Measurements from ENCODE around the gene ORM2.

Gene ORM2

DNA sequence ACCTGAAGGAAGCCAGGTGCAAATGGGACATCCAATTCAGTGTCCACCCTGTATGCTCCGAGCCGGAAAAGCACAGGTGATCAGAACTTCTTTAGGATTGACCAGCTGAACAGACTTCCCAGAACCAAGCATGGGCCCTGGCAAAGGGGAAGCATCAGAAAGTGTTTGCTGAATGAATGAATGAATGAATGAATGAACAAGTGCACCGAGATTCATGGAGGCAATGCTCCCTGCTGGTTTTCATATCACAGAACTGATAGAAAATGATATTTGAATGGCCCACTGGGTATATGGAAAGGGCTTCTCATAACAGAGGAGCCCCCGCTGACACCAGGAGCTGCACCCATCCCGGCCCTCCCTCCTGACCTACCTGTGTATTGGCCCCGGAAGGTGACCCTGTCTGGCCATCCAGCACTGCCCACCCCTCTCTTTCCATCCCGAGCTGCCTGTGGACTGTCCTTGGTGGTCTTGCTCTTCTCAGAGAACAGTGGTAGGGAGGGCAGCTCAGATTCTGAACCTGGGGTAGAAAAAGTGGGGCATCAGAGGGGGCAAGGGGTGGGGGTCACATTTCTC is 15.9 kb downstream of the ORM2 start:
- Histone ChIP-seq H2AFZ (ENCODE audit: low read length) (no peak overlapping the region), H4K20me1 (ENCODE audit: insufficient read depth, low read length, poor library complexity, severe bottlenecking) (peaks cover 7% of the 10 kb centered on the region), H3K36me3 (ENCODE audit: insufficient read depth, low read length) (peaks cover 85% of the 10 kb centered on the region; the same call in 1 of the 2 replicates), H3K4me2 (ENCODE audit: low read depth, low read length, poor library complexity, severe bottlenecking) (no peak overlapping the region), H3K9ac (ENCODE audit: low read depth, low read length, poor library complexity, severe bottlenecking) (no peak overlapping the region), H3F3A (ENCODE audit: low read depth) (0 out of 2 replicates have a peak, but pooled peaks cover 4% of the 10 kb centered on the region), H3K9me3 (ENCODE audit: insufficient read depth, low read depth, low read length) (no peaks in the 10 kb centered on the region), H3K79me2 (ENCODE audit: insufficient read depth, low read length) (no peaks in the 10 kb centered on the region), H3K9me2 (replicated peaks; ENCODE audit: low read depth, low read length) (no peaks in the 10 kb centered on the region), H3K4me1 (ENCODE audit: insufficient read depth, low read length, poor library complexity, severe bottlenecking) (peaks cover 19% of the 10 kb centered on the region), H3K27me3 (ENCODE audit: insufficient read depth, low read length, poor library complexity, severe bottlenecking) (no peaks in the 10 kb centered on the region), H3K4me3 (ENCODE audit: low read length, poor library complexity, severe bottlenecking) (no peak overlapping the region)
- TF ChIP-seq EZH2phosphoT487 (IDR thresholded peaks at IDR 0.05; ENCODE audit: borderline replicate concordance) (no peak), CTCF (conservative IDR thresholded peaks at IDR 0.05; ENCODE audit: low read length) (no peak)

DNA sequence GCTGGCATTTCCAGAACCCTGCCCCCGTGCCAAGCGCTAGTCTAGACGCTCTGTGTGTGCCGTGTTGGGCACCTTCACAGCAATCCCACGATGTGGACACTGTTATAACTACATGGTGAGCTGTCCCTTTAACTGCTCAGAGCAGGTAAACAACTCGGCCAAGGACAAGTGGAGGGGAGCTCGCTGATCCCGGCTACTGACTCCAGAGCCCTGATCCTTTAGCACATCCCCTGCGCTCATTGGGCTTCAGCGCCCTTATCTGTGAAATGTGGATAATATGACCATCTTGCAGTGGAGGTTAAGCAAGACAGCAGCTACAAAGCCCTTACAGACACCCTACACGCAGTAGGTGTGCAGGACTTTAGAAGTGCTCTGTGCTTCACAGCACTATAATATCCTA is 16.5 kb downstream of the ORM2 start:
- Histone ChIP-seq H3K4me3 (ENCODE audit: low read length, poor library complexity, severe bottlenecking) (no peak overlapping the region), H4K20me1 (ENCODE audit: insufficient read depth, low read length, poor library complexity, severe bottlenecking) (peaks cover 7% of the 10 kb centered on the region)

GRCh38 chr9:114347675-114348074 is 18.0 kb downstream of the ORM2 start:
- no peak overlapping the region for H3K4me2 ChIP-seq (ENCODE audit: low read depth, low read length, poor library complexity, severe bottlenecking)
- no peaks in the 10 kb centered on the region for H3K9me3 ChIP-seq (ENCODE audit: insufficient read depth, low read depth, low read length)
- H3K36me3 ChIP-seq (ENCODE audit: insufficient read depth, low read length): peaks cover 84% of the 10 kb centered on the region; the same call in 1 of the 2 replicates

More for the DNA sequence above, 16.5 kb downstream of the ORM2 start:
- H3K79me2 ChIP-seq (ENCODE audit: insufficient read depth, low read length): no peaks in the 10 kb centered on the region
- no peak overlapping the region for H3K4me2 ChIP-seq (ENCODE audit: low read depth, low read length, poor library complexity, severe bottlenecking)
- no peak overlapping the region for H3K9ac ChIP-seq (ENCODE audit: low read depth, low read length, poor library complexity, severe bottlenecking)
- H3K27me3 ChIP-seq (ENCODE audit: insufficient read depth, low read length, poor library complexity, severe bottlenecking): no peaks in the 10 kb centered on the region
- no peaks in the 10 kb centered on the region for H3K9me3 ChIP-seq (ENCODE audit: insufficient read depth, low read depth, low read length)
- peaks cover 19% of the 10 kb centered on the region for H3K4me1 ChIP-seq (ENCODE audit: insufficient read depth, low read length, poor library complexity, severe bottlenecking)
- 0 out of 2 replicates have a peak, but pooled peaks cover 4% of the 10 kb centered on the region for H3F3A ChIP-seq (ENCODE audit: low read depth)
- no peaks in the 10 kb centered on the region for H3K9me2 ChIP-seq (replicated peaks; ENCODE audit: low read depth, low read length)
- no peak overlapping the region for H2AFZ ChIP-seq (ENCODE audit: low read length)
- TF ChIP-seq CTCF (conservative IDR thresholded peaks at IDR 0.05; ENCODE audit: low read length) (no peak), EZH2phosphoT487 (IDR thresholded peaks at IDR 0.05; ENCODE audit: borderline replicate concordance) (no peak)
- peaks cover 85% of the 10 kb centered on the region; the same call in 1 of the 2 replicates for H3K36me3 ChIP-seq (ENCODE audit: insufficient read depth, low read length)

More at GRCh38 chr9:114347675-114348074, 18.0 kb downstream of the ORM2 start:
- H3K4me1 ChIP-seq (ENCODE audit: insufficient read depth, low read length, poor library complexity, severe bottlenecking): peaks cover 19% of the 10 kb centered on the region
- H3F3A ChIP-seq (ENCODE audit: low read depth): 0 out of 2 replicates have a peak, but pooled peaks cover 4% of the 10 kb centered on the region
- H3K79me2 ChIP-seq (ENCODE audit: insufficient read depth, low read length): no peaks in the 10 kb centered on the region
- H4K20me1 ChIP-seq (ENCODE audit: insufficient read depth, low read length, poor library complexity, severe bottlenecking): peaks cover 7% of the 10 kb centered on the region
- no peak overlapping the region for H3K9ac ChIP-seq (ENCODE audit: low read depth, low read length, poor library complexity, severe bottlenecking)
- no peak overlapping the region for H3K4me3 ChIP-seq (ENCODE audit: low read length, poor library complexity, severe bottlenecking)
- H3K27me3 ChIP-seq (ENCODE audit: insufficient read depth, low read length, poor library complexity, severe bottlenecking): no peaks in the 10 kb centered on the region
- H3K9me2 ChIP-seq (replicated peaks; ENCODE audit: low read depth, low read length): no peaks in the 10 kb centered on the region
- no peak for TF ChIP-seq CTCF (conservative IDR thresholded peaks at IDR 0.05; ENCODE audit: low read length)
- no peak for TF ChIP-seq EZH2phosphoT487 (IDR thresholded peaks at IDR 0.05; ENCODE audit: borderline replicate concordance)
- H2AFZ ChIP-seq (ENCODE audit: low read length): no peak overlapping the region

Measured in Loucy (cell line).